Measurements from ENCODE around the gene SUFU.

SUFU gene

GRCh38 chr10:102546606-102547320, 43.0 kb downstream of the SUFU start:
- Histone ChIP-seq H3K4me2 (ENCODE audit: low read depth, low read length, poor library complexity, severe bottlenecking) (no peak overlapping the region), H3K9ac (ENCODE audit: low read length) (no peak overlapping the region), H3K4me3 (ENCODE audit: insufficient read depth, low read length, poor library complexity, severe bottlenecking) (no peak overlapping the region), H3K79me2 (ENCODE audit: insufficient read depth, low read length) (no peaks in the 10 kb centered on the region), H3K27me3 (ENCODE audit: low read length) (no peaks in the 10 kb centered on the region), H3K9me2 (replicated peaks; ENCODE audit: insufficient read depth, low read length) (no peaks in the 10 kb centered on the region), H3K27ac (ENCODE audit: low read depth, low read length) (no peak overlapping the region), H4K20me1 (ENCODE audit: low read depth, low read length) (no peaks in the 10 kb centered on the region), H3F3A (ENCODE audit: insufficient read depth) (no peaks in the 10 kb centered on the region), H2AFZ (ENCODE audit: low read depth, low read length, severe bottlenecking) (no peak overlapping the region), H3K9me3 (ENCODE audit: insufficient read depth, low read length) (no peaks in the 10 kb centered on the region), H3K36me3 (ENCODE audit: low read length) (no peaks in the 10 kb centered on the region)
- TF ChIP-seq EZH2phosphoT487 (conservative IDR thresholded peaks at IDR 0.05; ENCODE audit: low read length) (no peak), CTCF (IDR thresholded peaks at IDR 0.05; ENCODE audit: insufficient read depth, low read length, poor library complexity, severe bottlenecking) (no peak)

DNA sequence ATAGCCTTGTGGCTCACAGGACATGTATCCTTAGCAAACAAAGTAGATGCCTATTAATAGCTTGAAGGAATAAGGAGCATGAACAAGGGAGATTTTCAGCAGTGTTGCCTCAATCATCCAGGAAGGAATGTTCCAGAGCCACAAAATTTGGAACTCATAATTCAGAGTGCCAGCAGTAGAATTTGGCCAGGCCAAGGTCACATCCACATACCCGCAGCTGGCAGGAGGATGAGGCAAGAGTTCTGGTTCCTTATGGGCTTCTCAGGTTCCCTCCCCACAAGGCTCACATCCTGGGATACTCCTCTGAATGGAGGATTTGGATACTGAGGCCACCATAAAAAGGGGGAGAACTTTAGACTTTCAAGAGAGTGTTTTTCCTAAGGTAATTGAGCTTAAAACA, 45.8 kb downstream of the SUFU start:
- Histone ChIP-seq H3K79me2 (ENCODE audit: insufficient read depth, low read length) (no peaks in the 10 kb centered on the region), H3K9me3 (ENCODE audit: insufficient read depth, low read length) (no peaks in the 10 kb centered on the region), H3K4me3 (ENCODE audit: insufficient read depth, low read length, poor library complexity, severe bottlenecking) (no peak overlapping the region), H3K9me2 (replicated peaks; ENCODE audit: insufficient read depth, low read length) (no peaks in the 10 kb centered on the region), H3K4me2 (ENCODE audit: low read depth, low read length, poor library complexity, severe bottlenecking) (no peak overlapping the region), H4K20me1 (ENCODE audit: low read depth, low read length) (no peaks in the 10 kb centered on the region), H3K9ac (ENCODE audit: low read length) (no peak overlapping the region), H3K36me3 (ENCODE audit: low read length) (no peaks in the 10 kb centered on the region), H3K27me3 (ENCODE audit: low read length) (no peaks in the 10 kb centered on the region), H3F3A (ENCODE audit: insufficient read depth) (no peaks in the 10 kb centered on the region), H2AFZ (ENCODE audit: low read depth, low read length, severe bottlenecking) (no peak overlapping the region), H3K27ac (ENCODE audit: low read depth, low read length) (no peak overlapping the region)
- TF ChIP-seq CTCF (IDR thresholded peaks at IDR 0.05; ENCODE audit: insufficient read depth, low read length, poor library complexity, severe bottlenecking) (no peak), EZH2phosphoT487 (conservative IDR thresholded peaks at IDR 0.05; ENCODE audit: low read length) (no peak)

DNA sequence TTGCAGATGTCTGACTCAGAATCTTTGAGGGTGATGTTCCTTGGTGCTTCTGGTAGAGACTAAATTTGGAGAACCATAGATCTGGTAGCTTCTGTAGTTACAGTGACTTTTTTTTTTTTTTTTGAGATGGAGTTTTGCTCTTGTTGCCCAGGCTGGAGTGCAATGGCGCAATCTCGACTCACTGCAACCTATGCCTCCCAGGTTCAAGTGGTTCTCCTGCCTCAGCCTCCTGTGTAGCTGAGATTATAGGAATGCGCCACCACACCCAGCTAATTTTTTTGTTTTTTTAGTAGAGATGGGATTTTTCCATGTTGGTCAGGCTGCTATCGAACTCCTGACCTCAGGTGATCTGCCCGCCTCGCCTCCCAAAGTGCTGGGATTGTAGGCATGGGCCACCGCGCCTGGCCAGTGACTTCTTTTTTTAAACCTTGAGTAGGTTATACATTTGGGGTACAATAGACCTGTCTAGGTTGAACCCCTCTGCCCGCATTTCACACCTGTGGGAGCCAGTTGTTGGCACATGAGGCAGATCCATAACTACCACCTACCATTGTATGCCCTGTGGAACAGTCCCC, 47.0 kb downstream of the SUFU start:
- Histone ChIP-seq H3K9me3 (ENCODE audit: insufficient read depth, low read length) (no peaks in the 10 kb centered on the region), H3K36me3 (ENCODE audit: low read length) (no peaks in the 10 kb centered on the region), H3K27ac (ENCODE audit: low read depth, low read length) (no peak overlapping the region), H3K4me3 (ENCODE audit: insufficient read depth, low read length, poor library complexity, severe bottlenecking) (no peak overlapping the region), H3K9me2 (replicated peaks; ENCODE audit: insufficient read depth, low read length) (no peaks in the 10 kb centered on the region), H4K20me1 (ENCODE audit: low read depth, low read length) (no peaks in the 10 kb centered on the region), H3K4me2 (ENCODE audit: low read depth, low read length, poor library complexity, severe bottlenecking) (no peak overlapping the region), H3K9ac (ENCODE audit: low read length) (no peak overlapping the region), H2AFZ (ENCODE audit: low read depth, low read length, severe bottlenecking) (no peak overlapping the region), H3F3A (ENCODE audit: insufficient read depth) (no peaks in the 10 kb centered on the region), H3K79me2 (ENCODE audit: insufficient read depth, low read length) (no peaks in the 10 kb centered on the region), H3K27me3 (ENCODE audit: low read length) (no peaks in the 10 kb centered on the region)
- TF ChIP-seq EZH2phosphoT487 (conservative IDR thresholded peaks at IDR 0.05; ENCODE audit: low read length) (no peak), CTCF (IDR thresholded peaks at IDR 0.05; ENCODE audit: insufficient read depth, low read length, poor library complexity, severe bottlenecking) (no peak)

Data from SU-DHL-6 (cell line).